AG04449 (cell line): Measurements from ENCODE around the gene BACH2.

Source experiments
- CTCF ChIA-PET: fragments of 350-600 bp; formaldehyde crosslinking; extraction: SDS; loops from one replicate; lab custom pipeline; 2021; ENCODE audit warnings: antibody characterized with exemption; lab: Yijun Ruan, JAX
- POLR2A ChIA-PET: fragments of 400-600, 350-600 bp; formaldehyde crosslinking; extraction: SDS; loops from one replicate; lab custom pipeline; 2020; ENCODE audit warnings: antibody characterized with exemption, inconsistent platforms; lab: Yijun Ruan, JAX
- DNase-seq: peaks from one replicate; pipeline ENCODE4 v3.0.0-alpha.2; 2010; ENCODE audit warnings: low read depth, low spot score
- H3K4me3 ChIP-seq: 2 replicates; pipeline ENCODE4 v1.5.1; 2011; ENCODE audit warnings: low read depth, mild to moderate bottlenecking, control low read depth, low read length
- TF ChIP-seq, protein P1 (sequence below): IDR thresholded peaks from one replicate; pipeline ENCODE4 v1.5.1; 2011; ENCODE audit warnings: mild to moderate bottlenecking, moderate library complexity, low read length, control low read depth, inconsistent platforms; ENCODE audit not compliant: insufficient read depth; ENCODE audit errors: missing control alignments

The BACH2 gene

DNA sequence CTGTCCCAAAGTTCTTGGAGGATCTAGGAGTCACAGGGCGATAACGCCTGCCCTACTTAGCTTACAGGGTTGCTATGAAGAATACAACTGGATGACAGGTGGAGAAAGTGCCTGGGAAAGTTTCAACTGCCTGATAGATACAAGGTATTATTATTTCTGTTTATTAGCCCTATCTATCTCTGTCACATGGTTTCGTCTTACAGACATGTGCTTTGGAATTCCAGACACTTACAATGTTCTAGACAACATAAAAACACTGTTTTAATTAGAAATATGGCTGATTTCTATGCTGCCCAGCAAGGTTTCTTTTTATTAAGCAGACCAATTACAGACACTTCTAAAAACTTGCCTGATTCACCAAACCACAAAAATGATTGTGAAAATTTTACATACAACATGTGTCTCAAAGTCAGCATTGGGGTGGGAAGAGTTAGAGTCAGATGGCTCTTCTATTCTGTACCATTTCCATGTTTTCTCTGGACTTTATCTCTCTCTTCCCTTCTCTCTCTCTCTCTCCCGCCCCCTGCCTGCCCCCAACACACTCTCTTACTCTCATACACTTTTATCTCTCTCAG is 352.4 kb downstream of the BACH2 start:
- ChIA-PET POLR2A (no interaction called here), CTCF (interaction anchor here (0.7 to 4.8 kb wide), 16 partner anchors 9 to 535 kb away, joined by 3 to 63 read pairs (median 4); no protein-coding TSS in a partner anchor)
- no peak overlapping the region for H3K4me3 ChIP-seq
- TF ChIP-seq, protein P1, sequence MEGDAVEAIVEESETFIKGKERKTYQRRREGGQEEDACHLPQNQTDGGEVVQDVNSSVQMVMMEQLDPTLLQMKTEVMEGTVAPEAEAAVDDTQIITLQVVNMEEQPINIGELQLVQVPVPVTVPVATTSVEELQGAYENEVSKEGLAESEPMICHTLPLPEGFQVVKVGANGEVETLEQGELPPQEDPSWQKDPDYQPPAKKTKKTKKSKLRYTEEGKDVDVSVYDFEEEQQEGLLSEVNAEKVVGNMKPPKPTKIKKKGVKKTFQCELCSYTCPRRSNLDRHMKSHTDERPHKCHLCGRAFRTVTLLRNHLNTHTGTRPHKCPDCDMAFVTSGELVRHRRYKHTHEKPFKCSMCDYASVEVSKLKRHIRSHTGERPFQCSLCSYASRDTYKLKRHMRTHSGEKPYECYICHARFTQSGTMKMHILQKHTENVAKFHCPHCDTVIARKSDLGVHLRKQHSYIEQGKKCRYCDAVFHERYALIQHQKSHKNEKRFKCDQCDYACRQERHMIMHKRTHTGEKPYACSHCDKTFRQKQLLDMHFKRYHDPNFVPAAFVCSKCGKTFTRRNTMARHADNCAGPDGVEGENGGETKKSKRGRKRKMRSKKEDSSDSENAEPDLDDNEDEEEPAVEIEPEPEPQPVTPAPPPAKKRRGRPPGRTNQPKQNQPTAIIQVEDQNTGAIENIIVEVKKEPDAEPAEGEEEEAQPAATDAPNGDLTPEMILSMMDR = no peak
- no peak for DNase-seq

DNA sequence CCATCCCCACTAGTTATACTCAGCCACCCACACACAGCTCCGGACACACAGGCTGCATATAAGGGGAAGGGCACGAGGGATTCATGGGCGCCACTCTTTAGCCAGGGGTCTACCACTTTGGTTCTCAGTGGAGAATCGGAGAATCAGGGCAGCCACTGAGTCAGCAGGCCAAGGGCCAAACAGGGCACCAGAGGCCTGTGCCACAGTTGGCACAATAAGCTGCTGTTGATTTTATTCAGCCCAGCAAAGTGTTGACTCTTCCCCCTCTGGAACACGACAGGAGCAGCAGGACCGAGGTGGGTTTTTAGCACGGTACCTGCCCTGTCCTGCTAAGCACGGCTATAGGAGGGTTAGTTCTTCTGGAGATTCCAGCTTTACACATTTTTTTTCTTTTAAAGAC is 354.0 kb downstream of the BACH2 start:
- TF ChIP-seq, protein P1 = no peak
- DNase-seq = no peak
- POLR2A ChIA-PET = no interaction called here
- H3K4me3 ChIP-seq = no peak overlapping the region
- CTCF ChIA-PET = interaction anchor here (0.7 to 4.8 kb wide), 14 partner anchors 7 to 536 kb away, joined by 3 to 63 read pairs (median 4); no protein-coding TSS in a partner anchor

DNA sequence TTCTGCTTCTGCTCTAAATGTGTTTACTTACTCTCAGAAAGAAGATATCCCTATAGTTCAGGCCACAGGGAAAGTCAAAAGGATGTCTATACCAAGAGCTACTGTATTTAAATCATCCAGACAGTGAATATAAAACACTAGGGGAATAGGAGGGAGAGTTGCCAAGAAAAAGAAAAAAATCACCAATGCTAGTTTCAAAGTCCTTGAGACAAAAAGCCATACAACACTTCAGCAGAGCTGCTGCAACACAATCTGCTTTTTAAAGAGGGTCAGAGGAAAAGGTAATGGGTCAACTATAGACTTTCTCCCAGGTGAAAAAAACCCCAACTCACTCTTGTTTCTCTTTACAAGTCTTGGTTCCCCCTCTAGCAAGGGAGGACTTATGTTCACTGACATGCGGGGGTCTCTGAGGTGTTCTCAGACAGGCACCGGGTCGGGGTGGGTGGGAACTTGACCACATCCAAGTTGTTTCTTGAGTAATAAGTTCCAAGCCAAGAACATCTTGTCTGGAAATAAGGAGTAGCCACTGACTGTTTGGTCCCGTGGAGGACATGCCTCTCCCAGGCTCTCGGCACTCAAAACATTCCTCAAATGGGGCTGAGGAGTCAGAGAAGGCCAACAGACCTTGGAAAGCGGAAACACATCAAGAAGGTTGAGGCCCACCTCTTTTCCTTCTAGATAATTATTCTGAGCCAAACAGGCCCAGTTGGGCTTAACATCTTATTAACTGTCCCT is 354.7 kb downstream of the BACH2 start:
- POLR2A ChIA-PET = no interaction called here
- TF ChIP-seq, protein P1 = no peak
- CTCF ChIA-PET = interaction anchor here (0.8 to 6.4 kb wide), 15 partner anchors 8 to 627 kb away, joined by 3 to 291 read pairs (median 5); no protein-coding TSS in a partner anchor

DNA sequence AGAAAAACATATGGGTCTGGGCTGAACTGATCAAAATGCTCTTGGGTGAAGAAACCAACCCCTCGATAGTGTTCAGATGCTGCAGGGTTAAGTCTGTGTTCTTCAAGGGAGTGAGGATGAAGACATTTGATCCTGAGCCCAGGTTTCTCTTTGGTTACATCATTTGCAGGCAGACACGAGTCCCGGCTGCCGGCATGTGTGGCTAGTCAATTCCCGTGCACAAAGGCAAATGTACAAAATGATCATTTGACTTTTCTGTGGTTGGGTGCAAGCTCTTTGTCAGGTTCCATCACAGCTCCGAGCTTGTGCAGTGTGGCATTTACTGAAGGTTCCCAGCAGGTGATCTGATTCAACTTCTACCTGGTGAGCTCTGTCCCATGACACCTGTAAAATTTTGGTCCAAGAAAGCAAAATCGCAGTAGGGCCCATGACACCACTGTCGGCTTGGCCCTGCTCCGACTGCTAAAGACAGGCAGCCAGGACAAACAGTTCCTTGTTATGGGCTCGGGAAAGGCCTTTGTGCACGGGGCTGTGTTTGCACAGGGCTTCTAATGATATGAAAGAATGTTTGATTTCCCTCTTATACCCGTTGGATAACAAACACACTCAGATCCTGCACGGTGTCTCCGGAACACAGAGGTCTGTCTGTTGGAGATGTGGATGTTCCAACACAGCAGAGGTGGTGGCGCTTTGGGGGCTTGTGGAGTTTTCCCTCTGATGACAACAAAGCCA is 355.4 kb downstream of the BACH2 start:
- TF ChIP-seq, protein P1 = no peak
- POLR2A ChIA-PET = no interaction called here
- no peak for DNase-seq
- no peak overlapping the region for H3K4me3 ChIP-seq
- CTCF ChIA-PET = interaction anchor here (0.5 to 6.4 kb wide), 72 partner anchors 9 to 638 kb away, joined by 3 to 291 read pairs (median 4); no protein-coding TSS in a partner anchor

More for the DNA sequence above, 354.7 kb downstream of the BACH2 start:
- no peak overlapping the region for H3K4me3 ChIP-seq
- no peak for DNase-seq

DNA sequence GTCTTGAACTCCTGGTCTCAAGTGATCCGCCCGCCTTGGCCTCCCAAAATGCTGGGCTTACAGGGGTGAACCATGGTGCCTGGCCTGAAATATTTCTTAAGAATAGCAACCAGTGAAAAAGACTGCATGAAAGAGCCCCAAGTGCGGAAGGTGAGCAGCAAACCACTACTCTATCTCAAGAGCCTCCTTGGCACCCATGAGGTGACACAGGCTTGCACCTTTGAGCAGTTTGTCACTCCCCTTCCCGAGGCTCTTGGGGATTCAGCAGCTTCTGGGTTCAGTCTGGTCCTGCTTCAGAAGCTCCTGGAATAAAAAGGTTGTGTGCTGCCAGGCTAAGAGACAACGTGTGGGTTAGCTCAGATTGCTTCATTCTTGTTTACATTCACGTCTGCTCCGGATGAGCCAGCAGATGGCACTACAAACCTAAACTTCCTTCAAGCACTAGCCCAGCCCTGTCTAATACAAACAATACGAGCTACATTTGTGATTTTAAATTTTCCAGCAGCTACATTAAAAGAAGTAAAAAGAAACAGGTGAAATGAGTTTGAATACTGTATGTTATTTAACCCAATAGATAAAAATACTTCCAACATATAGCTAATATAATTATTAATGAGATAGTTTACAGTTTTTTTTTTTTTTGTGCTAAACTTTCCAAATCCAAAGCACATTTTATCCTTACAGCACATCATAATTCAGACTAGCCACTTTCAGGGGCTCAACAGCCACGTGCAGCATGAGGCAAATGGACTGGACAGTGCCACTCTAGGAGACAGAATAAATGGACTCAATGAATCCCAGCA is 356.2 kb downstream of the BACH2 start:
- DNase-seq = peak; percentile 54
- TF ChIP-seq, protein P1 = peak; percentile 78
- POLR2A ChIA-PET = no interaction called here
- no peak overlapping the region for H3K4me3 ChIP-seq
- CTCF ChIA-PET = interaction anchor here (0.5 to 6.4 kb wide), 80 partner anchors 9 to 677 kb away, joined by 3 to 291 read pairs (median 4); no protein-coding TSS in a partner anchor
